Naive thymus-derived CD4-positive, alpha-beta T cell (primary cell): ENCODE data around the gene B4GALNT2. TPM values are rescaled to one million over a fixed set of nuclear protein-coding genes. Genes with fewer than 3 reads are reported as not detected.

Experiments
- ATAC-seq: fragments of 150-1000 bp; cut with Tn5 transposase; 2 replicates; pipeline ENCODE4 v1.10.0; 2021; ENCODE audit warnings: mild to moderate bottlenecking, moderate library complexity
- CTCF ChIA-PET: fragments of 350-600 bp; sonication (Branson Sonifier 250); formaldehyde crosslinking; loops from one replicate; lab custom pipeline; 2021; ENCODE audit warnings: antibody characterized with exemption; lab: Charles Lee
- POLR2A ChIA-PET: fragments of 350-600 bp; sonication (Branson Sonifier 250); formaldehyde crosslinking; loops from one replicate; lab custom pipeline; 2021; ENCODE audit warnings: antibody characterized with exemption, inconsistent platforms; lab: Charles Lee
- DNase-seq, 9 donors: peaks; one replicate each; pipeline versions ENCODE4 v3.0.0 to v3.0.0-alpha.2; 2020 to 2022; ENCODE audit warnings: mixed read lengths in 1 of 9
- H3K27ac ChIP-seq: one replicate; pipeline ENCODE4 v1.7.0; 2013; ENCODE audit warnings: mild to moderate bottlenecking, low read depth, low read length, moderate library complexity
- H3K27me3 ChIP-seq, 2 donors: one replicate each; pipeline ENCODE4 v1.7.0; 2013; ENCODE audit warnings: low read length in 2 of 2, mild to moderate bottlenecking in 2 of 2, moderate library complexity in 2 of 2; ENCODE audit not compliant: control insufficient read depth in 2 of 2, insufficient read depth in 2 of 2
- H3K36me3 ChIP-seq, 3 experiments: 1 replicate in 2 of 3; 2 replicates in 1 of 3; pipeline ENCODE4 v1.7.0; 2013; ENCODE audit warnings: low read length in 3 of 3, mild to moderate bottlenecking in 3 of 3, moderate library complexity in 1 of 3; ENCODE audit not compliant: insufficient read depth in 3 of 3, control insufficient read depth in 2 of 3
- H3K4me1 ChIP-seq, 2 donors: one replicate each; pipeline ENCODE4 v1.7.0; 2013; ENCODE audit warnings: low read length in 2 of 2, mild to moderate bottlenecking in 2 of 2, moderate library complexity in 1 of 2; ENCODE audit not compliant: control insufficient read depth in 2 of 2, insufficient read depth in 2 of 2
- H3K4me3 ChIP-seq: 2 replicates; pipeline ENCODE4 v1.7.0; 2013; ENCODE audit warnings: mild to moderate bottlenecking, low read length
- H3K9me3 ChIP-seq, 3 experiments: 1 replicate in 2 of 3; 2 replicates in 1 of 3; pipeline ENCODE4 v1.7.0; 2013; ENCODE audit warnings: low read length in 3 of 3; ENCODE audit not compliant: control insufficient read depth in 2 of 3
- H3K27ac Mint-ChIP-seq, 9 donors: one replicate each; pipeline ENCODE4 v1.8.0; 2020 to 2022; ENCODE audit warnings: mixed read lengths in 9 of 9, mild to moderate bottlenecking in 8 of 9, moderate library complexity in 5 of 9, inconsistent platforms in 2 of 9
- H3K27me3 Mint-ChIP-seq, 5 donors: one replicate each; pipeline ENCODE4 v1.8.0; 2021 to 2022; ENCODE audit warnings: mixed read lengths in 5 of 5, mild to moderate bottlenecking in 1 of 5
- H3K36me3 Mint-ChIP-seq, 5 donors: one replicate each; pipeline ENCODE4 v1.8.0; 2020 to 2022; ENCODE audit warnings: mixed read lengths in 5 of 5, mild to moderate bottlenecking in 3 of 5, inconsistent platforms in 1 of 5
- H3K4me1 Mint-ChIP-seq, 7 donors: one replicate each; pipeline ENCODE4 v1.8.0; 2020 to 2022; ENCODE audit warnings: mixed read lengths in 7 of 7, mild to moderate bottlenecking in 3 of 7, inconsistent platforms in 1 of 7
- H3K4me3 Mint-ChIP-seq, 10 donors: one replicate each; pipeline ENCODE4 v1.8.0; 2020 to 2022; ENCODE audit warnings: mild to moderate bottlenecking in 10 of 10, mixed read lengths in 10 of 10, moderate library complexity in 6 of 10, inconsistent platforms in 2 of 10
- H3K9me3 Mint-ChIP-seq, 11 donors: one replicate each; pipeline ENCODE4 v1.8.0; 2020 to 2022; ENCODE audit warnings: mixed read lengths in 11 of 11, mild to moderate bottlenecking in 4 of 11, inconsistent platforms in 1 of 11, moderate library complexity in 1 of 11
- intact Hi-C, 2 donors: fragments of 100-400 bp; cut with micrococcal nuclease; formaldehyde crosslinking; loops; one replicate each; pipeline ENCODE4 v1.15.1; 2023
- polyA plus RNA-seq, 2 donors: library from polyadenylated mRNA; unstranded; fragments of 300-500 nt; fragmentation: Illumina TruSeq; gene quantifications; one replicate each; pipeline ENCODE4 v1.2.3, GENCODE V29; 2021
- total RNA-seq, 6 experiments: library from RNA in 5 of 6; stranded (reverse) in 5 of 6; gene quantifications; 1 replicate in 5 of 6; 2 replicates in 1 of 6; pipeline ENCODE4 v1.2.3 and lab custom pipeline; 2021 to 2026

The B4GALNT2 gene
- total and polyA plus RNA-seq, 7 experiments from 2014 or later = 0.03 to 0.05 (median 0.05) TPM; not detected in 3

- no peaks in the 10 kb centered on the region for H3K9me3 Mint-ChIP-seq
- peak overlapping the region; percentile 81 to 99 (median 92) for H3K27ac Mint-ChIP-seq
- no peaks in the 10 kb centered on the region for H3K27me3 Mint-ChIP-seq
- H3K4me3 ChIP-seq = no peak overlapping the region
- intact Hi-C loops = loop anchor here (1.0 kb wide), 4 partner anchors 8 to 124 kb away; partner anchors contain the start of genes ABI3 (in 2 of the 2), GNGT2 (in 2 of the 2) and PHOSPHO1 (in 1 of the 2)
- H3K4me1 Mint-ChIP-seq = peaks cover 56 to 74% (median 65%) of the 10 kb centered on the region in 7 donors
- H3K36me3 Mint-ChIP-seq = peaks cover 0 to 63% (median 5%) of the 10 kb centered on the region in 5 donors
- H3K27me3 ChIP-seq = no peaks in the 10 kb centered on the region
- H3K27ac ChIP-seq = peak overlapping the region; percentile 70
- H3K36me3 ChIP-seq = peaks cover 0 to 14% (median 7%) of the 10 kb centered on the region in 3 experiments
- DNase-seq (peak; percentile 41 to 84 (median 79)), ATAC-seq (peak; percentile 87)
- ChIA-PET CTCF (interaction anchor here (0.8 to 2.5 kb wide), 3 partner anchors 9 to 19 kb away, joined by 3 to 14 read pairs (median 4); no protein-coding TSS in a partner anchor), POLR2A (interaction anchor here (1.0 to 17.4 kb wide), 2 partner anchors 9 to 21 kb away, joined by 7 to 237 read pairs; no protein-coding TSS in a partner anchor)
- H3K4me3 Mint-ChIP-seq = peak overlapping the region; percentile 78 to 94 (median 84)
- peaks cover 64 to 72% of the 10 kb centered on the region in 2 donors for H3K4me1 ChIP-seq
- no peaks in the 10 kb centered on the region for H3K9me3 ChIP-seq
These were observed 85.3 kb downstream of the B4GALNT2 start for GRCh38 chr17:49217651-49218413.

- intact Hi-C loops = loop anchor here (1.0 kb wide), 4 partner anchors 9 to 123 kb away; partner anchors contain the start of genes ABI3 (in 2 of the 2), GNGT2 (in 2 of the 2) and PHOSPHO1 (in 1 of the 2)
- H3K27ac Mint-ChIP-seq = peak overlapping the region; percentile 81 to 99 (median 92)
- CTCF ChIA-PET = interaction anchor here (0.6 kb wide), 1 partner anchor 39 kb away, joined by 3 read pairs; no protein-coding TSS in a partner anchor
- H3K4me1 Mint-ChIP-seq = peaks cover 50 to 69% (median 64%) of the 10 kb centered on the region in 7 donors
- no peaks in the 10 kb centered on the region for H3K9me3 Mint-ChIP-seq
- H3K9me3 ChIP-seq = no peaks in the 10 kb centered on the region
- peaks cover 0 to 16% (median 7%) of the 10 kb centered on the region in 3 experiments for H3K36me3 ChIP-seq
- POLR2A ChIA-PET = interaction anchor here (17.4 kb wide), 1 partner anchor 22 kb away, joined by 237 read pairs; no protein-coding TSS in a partner anchor
- H3K27me3 ChIP-seq = no peaks in the 10 kb centered on the region
- H3K4me1 ChIP-seq = peaks cover 62 to 72% of the 10 kb centered on the region in 2 donors
- peak overlapping the region; percentile 56 to 94 (median 78) for H3K4me3 Mint-ChIP-seq
- H3K27ac ChIP-seq = peak overlapping the region; percentile 70
- peak; percentile 80 for ATAC-seq
- DNase-seq = peak in 3 of 9 donors; percentile 25 to 71 (median 25)
- peaks cover 0 to 59% (median 8%) of the 10 kb centered on the region in 5 donors for H3K36me3 Mint-ChIP-seq
- peak overlapping the region; percentile 28 for H3K4me3 ChIP-seq
- H3K27me3 Mint-ChIP-seq = peaks cover 0 to 5% (median 0%) of the 10 kb centered on the region in 5 donors
These were observed 86.7 kb downstream of the B4GALNT2 start for GRCh38 chr17:49218941-49219913.

- Mint-ChIP-seq H3K36me3 (peaks cover 0 to 57% (median 8%) of the 10 kb centered on the region in 5 donors), H3K9me3 (no peaks in the 10 kb centered on the region), H3K4me3 (peak overlapping the region in 6 of 10 donors; percentile 17 to 94 (median 69)), H3K27me3 (peaks cover 0 to 8% (median 0%) of the 10 kb centered on the region in 5 donors), H3K4me1 (peaks cover 44 to 66% (median 58%) of the 10 kb centered on the region in 7 donors), H3K27ac (peak overlapping the region in 3 of 9 donors; percentile 51 to 99 (median 81))
- DNase-seq (no peak), ATAC-seq (no peak)
- Histone ChIP-seq H3K4me3 (no peak overlapping the region), H3K27me3 (no peaks in the 10 kb centered on the region), H3K27ac (no peak overlapping the region), H3K36me3 (peaks cover 0 to 16% (median 7%) of the 10 kb centered on the region in 3 experiments), H3K9me3 (no peaks in the 10 kb centered on the region), H3K4me1 (peaks cover 65 to 73% of the 10 kb centered on the region in 2 donors)
- ChIA-PET CTCF (no interaction called here), POLR2A (interaction anchor here (17.4 kb wide), 1 partner anchor 23 kb away, joined by 237 read pairs; no protein-coding TSS in a partner anchor)
- intact Hi-C loops = loop anchor here in 1 of 2 donors (10.0 kb wide), 1 partner anchor 275 kb away; the partner anchor contains the start of gene SNF8
These were observed 87.4 kb downstream of the B4GALNT2 start for GRCh38 chr17:49219987-49220386.

GRCh38 chr17:49223168-49223516 lies 90.6 kb downstream of the B4GALNT2 start:
- peak overlapping the region; percentile 56 for H3K4me3 ChIP-seq
- intact Hi-C loops = loop anchor here in 1 of 2 donors (1.0 to 10.0 kb wide), 2 partner anchors 13 to 278 kb away; partner anchors contain the start of genes ABI3, GNGT2 and SNF8
- H3K4me1 Mint-ChIP-seq = peaks cover 18 to 57% (median 37%) of the 10 kb centered on the region in 7 donors
- CTCF ChIA-PET = interaction anchor here (0.6 to 1.5 kb wide), 5 partner anchors 11 to 33 kb away, joined by 3 to 6 read pairs (median 4); no protein-coding TSS in a partner anchor
- no peak for DNase-seq
- H3K27me3 ChIP-seq = no peaks in the 10 kb centered on the region
- POLR2A ChIA-PET = interaction anchor here (1.8 to 17.4 kb wide), 2 partner anchors 14 to 26 kb away, joined by 9 to 237 read pairs; no protein-coding TSS in a partner anchor
- H3K9me3 ChIP-seq = no peaks in the 10 kb centered on the region
- peaks cover 0 to 18% (median 0%) of the 10 kb centered on the region in 5 donors for H3K27me3 Mint-ChIP-seq
- H3K36me3 Mint-ChIP-seq = peaks cover 0 to 43% (median 6%) of the 10 kb centered on the region in 5 donors
- no peak for ATAC-seq
- no peak overlapping the region for H3K27ac ChIP-seq
- peaks cover 0 to under 1% (median 0%) of the 10 kb centered on the region in 11 donors for H3K9me3 Mint-ChIP-seq
- peak overlapping the region in 4 of 9 donors; percentile 9 to 80 (median 37) for H3K27ac Mint-ChIP-seq
- peaks cover 36 to 53% of the 10 kb centered on the region in 2 donors for H3K4me1 ChIP-seq
- peak overlapping the region; percentile 78 to 90 (median 84) for H3K4me3 Mint-ChIP-seq
- H3K36me3 ChIP-seq = peaks cover 0 to 16% (median 7%) of the 10 kb centered on the region in 3 experiments

GRCh38 chr17:49223517-49224197 lies 91.1 kb downstream of the B4GALNT2 start:
- Histone ChIP-seq H3K27ac (no peak overlapping the region), H3K9me3 (no peaks in the 10 kb centered on the region), H3K4me3 (peak overlapping the region; percentile 56), H3K27me3 (no peaks in the 10 kb centered on the region), H3K4me1 (peaks cover 32 to 48% of the 10 kb centered on the region in 2 donors), H3K36me3 (peaks cover 0 to 16% (median 7%) of the 10 kb centered on the region in 3 experiments)
- ATAC-seq = peak; percentile 37
- DNase-seq = peak in 8 of 9 donors; percentile 33 to 76 (median 52)
- CTCF ChIA-PET = interaction anchor here (0.6 to 7.0 kb wide), 8 partner anchors 12 to 73 kb away, joined by 3 to 143 read pairs (median 4); no protein-coding TSS in a partner anchor
- peaks cover 0 to 18% (median 0%) of the 10 kb centered on the region in 5 donors for H3K27me3 Mint-ChIP-seq
- H3K27ac Mint-ChIP-seq = peak overlapping the region in 7 of 9 donors; percentile 9 to 80 (median 45)
- POLR2A ChIA-PET = interaction anchor here (0.6 to 17.4 kb wide), 6 partner anchors 7 to 616 kb away, joined by 3 to 237 read pairs (median 5); partner anchors contain the start of genes ABI3 and GNGT2
- peaks cover 0 to 40% (median 4%) of the 10 kb centered on the region in 5 donors for H3K36me3 Mint-ChIP-seq
- H3K4me1 Mint-ChIP-seq = peaks cover 12 to 53% (median 32%) of the 10 kb centered on the region in 7 donors
- H3K9me3 Mint-ChIP-seq = peaks cover 0 to 1% (median 0%) of the 10 kb centered on the region in 11 donors
- intact Hi-C loops = loop anchor here in 1 of 2 donors (1.0 to 10.0 kb wide), 2 partner anchors 13 to 279 kb away; partner anchors contain the start of genes ABI3, GNGT2 and SNF8
- peak overlapping the region; percentile 78 to 90 (median 84) for H3K4me3 Mint-ChIP-seq
